Measurements from ENCODE around the gene ETNPPL.

- TF ChIP-seq MAX (IDR thresholded peaks at IDR 0.05) (no peak), TAF1 (IDR thresholded peaks at IDR 0.05; ENCODE audit: low read depth) (no peak), CREB1 (IDR thresholded peaks at IDR 0.05; ENCODE audit: low read depth) (no peak), EP300 (IDR thresholded peaks at IDR 0.05; ENCODE audit: borderline replicate concordance) (no peak), YY1 (IDR thresholded peaks at IDR 0.05; ENCODE audit: low read depth) (no peak), REST (IDR thresholded peaks at IDR 0.05; ENCODE audit: low read depth) (no peak), RAD21 (IDR thresholded peaks at IDR 0.05; ENCODE audit: low read depth) (no peak), FOXM1 (IDR thresholded peaks at IDR 0.05; ENCODE audit: borderline replicate concordance, low read depth) (no peak), TCF12 (IDR thresholded peaks at IDR 0.05; ENCODE audit: low read depth) (no peak), CEBPB (IDR thresholded peaks at IDR 0.05) (no peak), ZBTB7A (IDR thresholded peaks at IDR 0.05; ENCODE audit: low read depth) (no peak), TEAD4 (IDR thresholded peaks at IDR 0.05) (no peak)
These were observed 24.9 kb upstream of the ETNPPL start for GRCh38 chr4:108787724-108788123.

All from Ishikawa (cell line).